Lower leg skin (tissue), 4 donors: ENCODE data around the gene NOM1. TPM values are rescaled to one million over a fixed set of nuclear protein-coding genes. Genes with fewer than 3 reads are reported as not detected.
A peak's percentile ranks its signal among the peaks of the same experiment; 100 is the strongest.

Experiments used
- DNase-seq, 2 donors: peaks; one replicate each; pipeline ENCODE4 v3.0.0-alpha.2; 2019; ENCODE audit warnings: low spot score in 2 of 2
- H3K4me3 ChIP-seq: fragments of 200-600 bp; sonication (generic); 2 replicates; pipeline ENCODE4 v1.5.1; 2017; ENCODE audit warnings: mild to moderate bottlenecking, low read depth; ENCODE audit not compliant: poor library complexity, severe bottlenecking
- POLR2A ChIP-seq, 2 donors: fragments of 450-650 bp; IDR thresholded peaks; one replicate each; pipeline ENCODE4 v1.6.1; 2016 to 2017; ENCODE audit warnings: antibody characterized with exemption in 2 of 2, mild to moderate bottlenecking in 1 of 2, moderate library complexity in 1 of 2
- WGBS, 2 donors: methylation state at CpG; one replicate each; pipeline ENCODE4 v1.1.5; 2018; 5-methylcytosine and 5-hydroxymethylcytosine counted together
- intact Hi-C: fragments of 100-400 bp; cut with DNase I; formaldehyde crosslinking; loops from one replicate; pipeline ENCODE4 v1.15.0; 2023; ENCODE audit warnings: low total_unique reads
- total RNA-seq, 4 donors: library from RNA; depleted of rRNA; stranded (reverse); fragments of >200 nt; gene quantifications; one replicate each; pipeline ENCODE4 v1.1.0, GENCODE V29; 2016
- TF ChIP-seq, protein P1 (sequence below), 3 donors: fragments of 450-650 bp; IDR thresholded peaks; one replicate each; pipeline ENCODE4 v1.5.1; 2016; ENCODE audit warnings: antibody characterized with exemption in 3 of 3, mild to moderate bottlenecking in 3 of 3, moderate library complexity in 2 of 3

The NOM1 gene
- total RNA-seq, 4 donors from 2014 or later = 9.0 to 26.4 (median 17.4) TPM

- H3K4me3 ChIP-seq = no peak overlapping the region
- WGBS, 2 donors = 95 to 97% methylated on average over 5 of the region's 5 CpGs
- no peak for DNase-seq
- intact Hi-C loops = no loop called here
- no peak for TF ChIP-seq POLR2A (IDR thresholded peaks at IDR 0.05)
- TF ChIP-seq, protein P1, sequence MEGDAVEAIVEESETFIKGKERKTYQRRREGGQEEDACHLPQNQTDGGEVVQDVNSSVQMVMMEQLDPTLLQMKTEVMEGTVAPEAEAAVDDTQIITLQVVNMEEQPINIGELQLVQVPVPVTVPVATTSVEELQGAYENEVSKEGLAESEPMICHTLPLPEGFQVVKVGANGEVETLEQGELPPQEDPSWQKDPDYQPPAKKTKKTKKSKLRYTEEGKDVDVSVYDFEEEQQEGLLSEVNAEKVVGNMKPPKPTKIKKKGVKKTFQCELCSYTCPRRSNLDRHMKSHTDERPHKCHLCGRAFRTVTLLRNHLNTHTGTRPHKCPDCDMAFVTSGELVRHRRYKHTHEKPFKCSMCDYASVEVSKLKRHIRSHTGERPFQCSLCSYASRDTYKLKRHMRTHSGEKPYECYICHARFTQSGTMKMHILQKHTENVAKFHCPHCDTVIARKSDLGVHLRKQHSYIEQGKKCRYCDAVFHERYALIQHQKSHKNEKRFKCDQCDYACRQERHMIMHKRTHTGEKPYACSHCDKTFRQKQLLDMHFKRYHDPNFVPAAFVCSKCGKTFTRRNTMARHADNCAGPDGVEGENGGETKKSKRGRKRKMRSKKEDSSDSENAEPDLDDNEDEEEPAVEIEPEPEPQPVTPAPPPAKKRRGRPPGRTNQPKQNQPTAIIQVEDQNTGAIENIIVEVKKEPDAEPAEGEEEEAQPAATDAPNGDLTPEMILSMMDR (IDR thresholded peaks at IDR 0.05) = no peak
Observed at GRCh38 chr7:156975620-156976019, 26.1 kb downstream of the NOM1 start.

GRCh38 chr7:156979007-156979606 lies 29.6 kb downstream of the NOM1 start:
- no peak for TF ChIP-seq POLR2A (IDR thresholded peaks at IDR 0.05)
- TF ChIP-seq, protein P1 (IDR thresholded peaks at IDR 0.05) = no peak
- DNase-seq = no peak
- no peak overlapping the region for H3K4me3 ChIP-seq
- 95 to 96% methylated on average over 1 of the region's 1 CpG for WGBS, 2 donors
- intact Hi-C loops = no loop called here

DNA sequence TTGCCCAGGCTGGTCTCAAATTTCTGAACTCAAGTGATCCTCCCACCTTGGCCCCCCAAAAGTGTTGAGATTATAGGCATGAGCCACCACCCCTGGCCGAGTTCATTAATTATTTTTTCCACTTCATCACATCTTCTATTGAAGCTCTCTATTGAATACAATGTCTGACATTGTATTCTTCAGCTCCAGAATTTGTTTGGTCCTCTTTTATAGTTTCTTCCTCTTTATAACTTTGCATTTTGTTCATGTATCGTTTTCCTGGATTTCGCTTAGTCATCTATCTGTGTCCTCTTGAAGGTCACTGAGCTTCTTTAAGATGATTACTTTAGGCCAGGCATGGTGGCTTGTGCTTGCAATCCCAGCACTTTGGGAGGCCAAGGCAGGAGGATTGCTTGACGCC lies 30.2 kb downstream of the NOM1 start:
- intact Hi-C loops = no loop called here
- no peak overlapping the region for H3K4me3 ChIP-seq
- WGBS, 2 donors = 93 to 96% methylated on average over 4 of the region's 4 CpGs
- TF ChIP-seq, protein P1 (IDR thresholded peaks at IDR 0.05) = no peak
- no peak for TF ChIP-seq POLR2A (IDR thresholded peaks at IDR 0.05)
- DNase-seq = peak in 1 of 2 donors; percentile 26

DNA sequence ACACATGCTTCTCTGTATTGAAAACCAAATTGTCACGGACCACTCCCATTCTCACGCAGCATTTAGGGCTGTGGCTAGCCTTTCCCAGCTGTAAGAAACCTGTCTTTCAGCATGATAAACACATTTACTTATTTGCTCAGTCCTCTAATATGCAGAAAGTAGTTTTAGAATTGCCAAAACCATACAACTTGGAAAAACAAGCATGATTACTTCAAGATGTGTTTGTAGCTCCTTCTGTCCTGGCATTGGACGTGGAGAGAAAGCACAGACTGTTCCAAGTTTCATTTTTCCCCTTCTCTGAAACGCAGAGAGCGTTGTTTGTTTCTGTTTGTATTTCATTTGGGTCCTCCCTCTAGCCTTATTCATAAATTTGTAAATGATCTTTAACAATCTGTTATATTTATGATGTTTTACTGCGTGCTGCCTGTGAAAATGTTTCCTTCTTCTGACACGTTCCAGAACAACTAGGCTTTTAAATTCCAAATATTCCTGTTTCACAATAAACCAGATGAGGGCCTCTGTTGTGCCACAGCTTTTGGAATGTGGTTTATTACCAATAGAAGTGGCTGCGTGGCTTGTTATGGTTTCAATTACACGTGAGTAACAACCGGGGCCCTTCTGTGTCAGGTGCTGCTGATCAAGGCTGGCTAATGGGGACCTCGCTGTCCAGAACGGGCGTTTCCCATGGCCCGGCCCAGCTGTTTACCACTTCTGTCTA lies 34.8 kb downstream of the NOM1 start:
- whole genome bisulfite sequencing, 2 donors = 51 to 54% methylated on average over 14 of the region's 14 CpGs
- intact Hi-C loops = no loop called here
- no peak overlapping the region for H3K4me3 ChIP-seq
- peak; percentile 59 to 81 for DNase-seq
- no peak for TF ChIP-seq POLR2A (IDR thresholded peaks at IDR 0.05)
- TF ChIP-seq, protein P1 (IDR thresholded peaks at IDR 0.05) = no peak

GRCh38 chr7:156985101-156985992 lies 35.8 kb downstream of the NOM1 start:
- WGBS, 2 donors = 82 to 92% methylated on average over 24 to 29 of the region's 29 CpGs
- TF ChIP-seq, protein P1 (IDR thresholded peaks at IDR 0.05) = no peak
- no peak for TF ChIP-seq POLR2A (IDR thresholded peaks at IDR 0.05)
- peak in 1 of 2 donors; percentile 83 for DNase-seq
- intact Hi-C loops = no loop called here
- H3K4me3 ChIP-seq = no peak overlapping the region
